HG03097 (cell line): ENCODE data around the gene PCDHGA1.

Experiments
- ATAC-seq: cut with Tn5 transposase; IDR thresholded peaks from one replicate; pipeline ENCODE4 v1.9.1; 2021; ENCODE audit not compliant: unreplicated experiment, low FRiP score

Gene PCDHGA1

DNA sequence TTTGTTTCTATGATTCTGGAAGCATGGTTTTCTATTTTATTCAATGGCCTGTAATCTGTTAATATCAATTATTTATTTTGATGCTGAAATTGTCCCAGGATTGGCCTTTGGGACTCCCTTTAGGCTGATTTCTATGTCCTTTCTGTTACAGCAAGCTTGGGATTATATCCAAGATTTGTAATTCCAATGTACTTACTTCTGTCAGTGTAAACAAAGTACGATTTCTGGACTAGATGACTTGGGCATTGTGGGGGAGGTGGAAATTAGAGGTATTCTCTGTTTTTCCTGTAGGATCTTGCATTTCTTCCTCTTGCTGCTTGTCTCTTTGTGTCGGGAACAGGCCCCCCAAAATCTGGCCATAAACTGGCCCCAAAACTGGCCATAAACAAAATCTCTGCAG, 103.7 kb downstream of the PCDHGA1 start:
- no peak for ATAC-seq

DNA sequence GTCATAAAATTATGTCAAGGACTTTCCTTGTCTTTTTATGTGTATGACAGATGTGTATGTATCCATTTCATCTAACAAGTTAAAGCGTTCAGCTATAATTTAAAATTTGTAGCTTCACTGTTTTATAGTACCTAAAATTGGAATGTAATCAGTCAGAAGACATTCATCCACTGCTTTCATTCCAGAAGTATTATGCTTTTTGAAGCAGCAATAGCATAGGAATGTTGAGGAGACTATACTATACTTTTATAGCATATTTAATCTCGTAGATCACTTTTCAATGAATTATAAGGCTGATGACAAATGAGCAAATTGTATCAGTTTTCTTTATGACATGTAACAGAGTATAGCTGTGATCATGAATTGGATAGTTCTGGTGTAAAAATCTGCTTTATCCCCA, 106.9 kb downstream of the PCDHGA1 start:
- ATAC-seq = no peak

DNA sequence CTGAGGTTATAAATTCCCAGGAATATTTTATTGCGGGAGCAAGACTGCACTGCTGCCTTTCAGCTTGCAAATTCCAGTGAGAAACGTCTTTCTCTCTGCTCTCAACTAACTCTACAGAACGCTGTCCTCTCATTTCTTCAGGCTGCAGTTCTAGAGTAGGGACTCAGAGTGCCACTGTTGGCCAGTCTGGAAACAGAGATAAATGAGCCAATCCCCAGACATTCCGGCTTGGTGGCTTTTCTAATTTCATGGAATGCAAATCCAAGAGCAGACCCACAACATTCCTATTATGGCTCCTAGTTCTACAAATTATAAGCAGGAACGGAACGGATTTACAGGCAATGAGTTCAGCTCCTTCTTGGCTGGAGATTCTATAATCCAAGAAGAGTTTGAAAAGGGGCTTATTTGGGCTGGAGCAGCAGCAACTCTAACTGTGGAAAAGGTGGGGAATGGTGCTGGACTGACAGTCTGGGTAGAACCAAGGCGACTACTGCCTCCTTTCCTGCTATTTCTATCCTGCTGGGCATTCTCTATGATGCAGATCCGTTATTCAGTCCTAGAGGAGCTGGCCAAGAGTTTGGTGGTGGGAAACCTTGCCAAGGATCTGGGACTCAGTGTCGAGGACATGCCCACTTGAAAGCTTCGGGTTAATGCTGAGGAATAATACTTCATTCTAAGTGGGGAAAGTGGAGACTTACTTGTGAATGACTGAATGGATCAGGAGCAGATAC, 109.3 kb downstream of the PCDHGA1 start:
- no peak for ATAC-seq

DNA sequence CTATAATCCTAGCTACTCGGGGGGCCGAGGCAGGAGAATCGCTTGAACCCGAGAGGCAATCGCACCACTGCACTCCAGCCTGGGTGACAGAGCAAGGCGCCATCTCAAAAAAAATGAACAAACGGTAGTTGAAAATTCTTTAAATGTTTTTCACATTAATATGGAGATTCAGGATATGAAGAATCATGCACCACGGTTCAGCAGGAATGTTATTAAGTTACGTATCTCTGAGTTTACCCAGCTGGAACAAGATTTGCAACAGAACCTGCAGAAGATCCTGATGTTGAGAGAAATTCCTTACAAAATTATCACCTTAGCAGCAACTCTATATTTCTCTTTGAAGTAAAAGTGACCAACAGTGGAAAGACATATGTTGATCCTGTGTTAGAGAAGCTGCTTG, 110.0 kb downstream of the PCDHGA1 start:
- no peak for ATAC-seq

DNA sequence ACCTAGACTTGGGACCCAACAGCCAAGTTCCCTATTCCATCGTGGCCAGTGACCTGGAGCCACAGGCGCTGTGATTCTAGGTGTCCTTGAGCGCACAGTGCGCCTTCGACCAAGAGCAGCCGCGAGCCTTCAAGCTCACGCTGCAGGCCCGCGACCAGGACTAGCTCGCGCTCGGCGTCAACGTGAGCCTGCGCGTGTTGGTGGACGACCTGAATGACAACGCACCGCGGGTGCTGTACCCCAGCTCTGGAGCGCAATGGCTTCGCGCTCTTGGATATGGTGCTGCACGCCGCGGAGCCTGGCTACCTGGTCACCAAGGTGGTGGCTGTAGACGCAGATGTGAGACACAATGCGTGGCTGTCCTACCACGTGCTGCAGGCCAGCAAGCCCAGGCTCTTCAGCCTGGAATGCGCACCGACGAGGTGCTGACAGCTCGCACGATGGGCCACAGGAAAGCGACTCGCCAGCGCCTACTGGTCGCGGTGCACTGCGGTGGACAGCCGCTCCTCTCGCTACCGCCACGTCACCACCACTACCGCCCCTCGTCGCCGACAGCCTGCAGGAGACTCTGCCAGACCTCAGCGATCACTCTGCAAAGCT, 111.4 kb downstream of the PCDHGA1 start:
- ATAC-seq = no peak

DNA sequence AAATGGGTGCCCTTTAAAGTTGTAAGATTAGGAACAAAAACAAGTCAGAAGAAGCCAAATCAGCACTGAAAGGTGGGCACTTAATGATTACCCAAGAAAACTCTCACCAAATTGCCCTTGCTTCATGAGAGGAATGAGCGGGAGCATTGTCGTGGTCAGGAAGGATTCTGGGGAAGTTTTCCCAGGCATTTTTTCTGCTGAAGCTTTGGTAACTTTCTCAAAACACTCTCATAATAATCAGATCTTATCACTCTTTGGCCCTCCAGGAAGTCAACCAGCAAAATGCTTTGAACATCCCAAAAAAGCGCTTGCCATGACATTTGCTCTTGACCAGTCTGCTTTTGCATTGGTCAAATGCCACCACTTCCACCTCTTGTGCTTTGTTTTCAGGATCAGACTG, 135.0 kb downstream of the PCDHGA1 start:
- no peak for ATAC-seq

DNA sequence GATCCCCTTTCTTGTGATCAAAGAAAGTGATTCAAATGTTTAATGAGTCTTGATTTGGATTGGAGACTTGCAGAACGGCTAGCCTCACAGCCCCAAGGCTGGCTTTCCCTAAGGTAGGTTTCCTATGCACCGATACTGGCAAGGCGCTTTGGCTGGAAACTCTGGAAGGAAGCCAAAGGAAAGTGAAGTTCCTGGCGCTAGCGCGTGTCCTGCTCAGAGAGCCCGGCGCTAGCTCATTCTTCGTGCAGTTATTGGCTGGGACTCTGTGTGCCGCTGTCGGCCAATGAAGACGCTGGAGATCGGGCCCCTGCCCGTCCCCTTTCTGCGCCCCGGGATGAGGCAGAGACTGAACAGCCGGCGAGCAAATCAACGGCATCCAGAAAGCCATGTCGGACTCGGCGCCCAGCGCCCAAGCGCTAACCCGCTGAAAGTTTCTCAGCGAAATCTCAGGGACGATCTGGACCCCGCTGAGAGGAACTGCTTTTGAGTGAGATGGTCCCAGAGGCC, 145.4 kb downstream of the PCDHGA1 start, which contains the start of gene PCDHGC3:
TSS of gene PCDHGC3 (plus strand) at position 342 of the 507 bp plus-strand sequence. CDS start at position 493, 151 bp downstream.
- ATAC-seq = peak; percentile 97

DNA sequence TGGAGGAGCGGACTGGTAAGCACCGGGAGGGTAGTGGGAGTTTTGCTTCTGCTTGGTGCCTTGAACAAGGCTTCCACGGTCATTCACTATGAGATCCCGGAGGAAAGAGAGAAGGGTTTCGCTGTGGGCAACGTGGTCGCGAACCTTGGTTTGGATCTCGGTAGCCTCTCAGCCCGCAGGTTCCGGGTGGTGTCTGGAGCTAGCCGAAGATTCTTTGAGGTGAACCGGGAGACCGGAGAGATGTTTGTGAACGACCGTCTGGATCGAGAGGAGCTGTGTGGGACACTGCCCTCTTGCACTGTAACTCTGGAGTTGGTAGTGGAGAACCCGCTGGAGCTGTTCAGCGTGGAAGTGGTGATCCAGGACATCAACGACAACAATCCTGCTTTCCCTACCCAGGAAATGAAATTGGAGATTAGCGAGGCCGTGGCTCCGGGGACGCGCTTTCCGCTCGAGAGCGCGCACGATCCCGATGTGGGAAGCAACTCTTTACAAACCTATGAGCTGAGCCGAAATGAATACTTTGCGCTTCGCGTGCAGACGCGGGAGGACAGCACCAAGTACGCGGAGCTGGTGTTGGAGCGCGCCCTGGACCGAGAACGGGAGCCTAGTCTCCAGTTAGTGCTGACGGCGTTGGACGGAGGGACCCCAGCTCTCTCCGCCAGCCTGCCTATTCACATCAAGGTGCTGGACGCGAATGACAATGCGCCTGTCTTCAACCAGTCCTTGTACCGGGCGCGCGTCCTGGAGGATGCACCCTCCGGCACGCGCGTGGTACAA, 146.0 kb downstream of the PCDHGA1 start:
- peak; percentile 26 for ATAC-seq

DNA sequence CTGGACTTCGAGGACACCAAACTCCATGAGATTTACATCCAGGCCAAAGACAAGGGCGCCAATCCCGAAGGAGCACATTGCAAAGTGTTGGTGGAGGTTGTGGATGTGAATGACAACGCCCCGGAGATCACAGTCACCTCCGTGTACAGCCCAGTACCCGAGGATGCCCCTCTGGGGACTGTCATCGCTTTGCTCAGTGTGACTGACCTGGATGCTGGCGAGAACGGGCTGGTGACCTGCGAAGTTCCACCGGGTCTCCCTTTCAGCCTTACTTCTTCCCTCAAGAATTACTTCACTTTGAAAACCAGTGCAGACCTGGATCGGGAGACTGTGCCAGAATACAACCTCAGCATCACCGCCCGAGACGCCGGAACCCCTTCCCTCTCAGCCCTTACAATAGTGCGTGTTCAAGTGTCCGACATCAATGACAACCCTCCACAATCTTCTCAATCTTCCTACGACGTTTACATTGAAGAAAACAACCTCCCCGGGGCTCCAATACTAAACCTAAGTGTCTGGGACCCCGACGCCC, 146.8 kb downstream of the PCDHGA1 start:
- ATAC-seq = no peak

DNA sequence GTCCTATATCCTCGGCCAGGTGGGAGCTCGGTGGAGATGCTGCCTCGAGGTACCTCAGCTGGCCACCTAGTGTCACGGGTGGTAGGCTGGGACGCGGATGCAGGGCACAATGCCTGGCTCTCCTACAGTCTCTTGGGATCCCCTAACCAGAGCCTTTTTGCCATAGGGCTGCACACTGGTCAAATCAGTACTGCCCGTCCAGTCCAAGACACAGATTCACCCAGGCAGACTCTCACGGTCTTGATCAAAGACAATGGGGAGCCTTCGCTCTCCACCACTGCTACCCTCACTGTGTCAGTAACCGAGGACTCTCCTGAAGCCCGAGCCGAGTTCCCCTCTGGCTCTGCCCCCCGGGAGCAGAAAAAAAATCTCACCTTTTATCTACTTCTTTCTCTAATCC, 147.5 kb downstream of the PCDHGA1 start:
- no peak for ATAC-seq

DNA sequence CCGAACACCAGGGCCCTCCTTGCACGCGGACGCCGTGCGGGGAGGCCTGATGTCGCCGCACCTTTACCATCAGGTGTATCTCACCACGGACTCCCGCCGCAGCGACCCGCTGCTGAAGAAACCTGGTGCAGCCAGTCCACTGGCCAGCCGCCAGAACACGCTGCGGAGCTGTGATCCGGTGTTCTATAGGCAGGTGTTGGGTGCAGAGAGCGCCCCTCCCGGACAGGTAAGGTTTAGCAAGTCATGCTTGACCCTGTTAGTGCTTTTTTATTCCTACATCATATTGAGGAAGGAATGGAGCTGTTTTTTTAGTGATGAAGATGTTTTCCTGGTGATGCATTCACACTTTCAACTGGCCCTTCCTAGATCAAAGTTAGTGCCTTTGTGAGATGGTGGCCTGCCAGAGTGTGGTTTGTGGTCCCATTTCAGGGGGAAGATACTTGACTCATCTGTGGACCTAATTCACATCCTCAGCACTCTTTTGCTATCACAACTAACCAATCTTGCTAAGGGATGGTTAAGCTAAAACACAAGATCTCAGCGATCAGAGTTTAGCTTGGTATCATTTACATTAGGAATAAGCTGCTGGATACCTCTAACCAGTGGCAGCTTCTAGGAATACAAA, 148.1 kb downstream of the PCDHGA1 start:
- ATAC-seq = no peak

DNA sequence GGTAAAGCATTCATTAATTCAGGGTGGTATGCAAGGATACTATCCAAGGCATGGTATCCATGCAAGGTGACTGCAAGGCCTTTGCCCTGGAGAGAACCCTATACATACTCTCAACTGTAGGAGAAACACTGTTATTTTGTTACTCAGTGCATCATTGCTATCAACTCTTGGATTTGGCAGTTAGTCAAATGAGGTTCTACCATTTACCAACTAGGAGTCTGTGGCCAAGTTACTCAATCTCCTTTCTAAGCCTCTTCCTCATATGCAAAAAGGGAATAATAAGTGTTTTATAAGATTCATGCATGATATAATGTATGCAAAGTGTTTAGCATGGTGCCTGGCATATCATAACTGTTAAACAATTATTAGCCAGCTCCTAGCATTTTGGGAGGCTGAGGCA, 149.5 kb downstream of the PCDHGA1 start:
- ATAC-seq = no peak

DNA sequence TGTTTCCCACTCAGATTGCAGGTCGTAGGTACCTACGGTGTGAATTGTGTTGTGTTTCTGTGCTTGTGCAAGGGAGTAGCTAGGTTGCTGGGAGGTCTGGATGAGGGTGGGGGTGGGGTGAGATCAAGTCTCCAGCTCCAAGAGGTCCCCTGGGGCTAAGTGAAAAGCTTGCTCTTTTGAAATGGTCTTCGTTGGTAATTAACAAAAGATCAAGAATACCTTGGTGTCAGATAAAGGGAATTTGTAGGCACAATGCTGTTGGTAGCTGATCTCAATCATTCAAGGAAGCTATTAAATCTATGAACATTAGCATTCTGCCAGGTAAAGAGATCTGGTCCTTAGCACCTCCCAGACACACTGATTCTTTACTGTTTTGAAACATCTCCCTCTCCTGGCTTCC, 153.6 kb downstream of the PCDHGA1 start:
- ATAC-seq = no peak

DNA sequence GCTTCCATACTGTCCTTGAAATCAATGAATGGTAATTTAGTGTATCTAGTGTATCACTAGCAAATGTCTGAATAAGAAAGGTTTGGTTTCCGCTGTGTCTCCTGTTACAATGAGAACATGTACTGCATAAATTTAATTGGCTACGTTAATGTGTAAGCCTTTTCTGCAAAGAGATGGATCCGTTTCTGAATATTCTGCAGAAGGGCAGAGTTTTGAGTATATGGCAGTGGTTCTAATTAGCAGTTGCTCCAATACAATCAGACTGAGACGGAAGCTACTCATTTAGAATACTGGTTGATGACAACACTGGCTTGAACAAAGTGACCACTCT, 154.0 kb downstream of the PCDHGA1 start:
- ATAC-seq = no peak

DNA sequence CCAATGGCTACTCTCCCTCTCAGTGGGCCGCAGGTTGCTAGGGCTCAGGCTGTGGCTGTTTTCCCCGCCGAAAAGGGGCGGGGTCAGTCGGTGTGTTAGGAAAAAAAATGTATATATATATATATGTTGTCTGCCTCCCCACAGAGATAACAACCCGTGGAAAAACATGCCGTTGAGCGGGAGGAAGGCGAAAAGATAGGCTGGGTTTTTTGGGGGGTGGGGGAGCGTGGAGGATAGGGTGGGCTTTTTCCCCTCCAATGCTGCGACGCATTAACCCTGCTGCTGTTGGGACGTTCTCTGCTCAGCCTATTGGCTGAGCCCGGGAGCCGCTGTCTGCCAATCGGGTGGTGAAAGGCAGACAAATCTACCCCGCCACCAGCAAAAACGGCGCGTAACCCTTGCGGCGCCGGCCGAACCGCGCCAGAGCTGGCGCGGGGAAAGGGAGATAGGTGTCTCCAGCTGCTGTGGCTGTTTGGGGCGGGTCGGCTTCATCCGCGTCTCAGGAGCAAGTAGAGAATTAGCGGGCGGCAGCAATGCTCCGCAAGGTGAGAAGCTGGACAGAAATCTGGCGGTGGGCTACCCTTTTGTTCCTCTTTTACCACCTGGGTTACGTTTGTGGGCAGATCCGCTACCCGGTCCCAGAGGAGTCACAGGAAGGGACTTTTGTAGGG, 154.5 kb downstream of the PCDHGA1 start, which contains the start of gene PCDHGC4:
TSS of gene PCDHGC4 (plus strand) at position 390 of the 671 bp plus-strand sequence. CDS start at position 534, 144 bp downstream.
- ATAC-seq = no peak

DNA sequence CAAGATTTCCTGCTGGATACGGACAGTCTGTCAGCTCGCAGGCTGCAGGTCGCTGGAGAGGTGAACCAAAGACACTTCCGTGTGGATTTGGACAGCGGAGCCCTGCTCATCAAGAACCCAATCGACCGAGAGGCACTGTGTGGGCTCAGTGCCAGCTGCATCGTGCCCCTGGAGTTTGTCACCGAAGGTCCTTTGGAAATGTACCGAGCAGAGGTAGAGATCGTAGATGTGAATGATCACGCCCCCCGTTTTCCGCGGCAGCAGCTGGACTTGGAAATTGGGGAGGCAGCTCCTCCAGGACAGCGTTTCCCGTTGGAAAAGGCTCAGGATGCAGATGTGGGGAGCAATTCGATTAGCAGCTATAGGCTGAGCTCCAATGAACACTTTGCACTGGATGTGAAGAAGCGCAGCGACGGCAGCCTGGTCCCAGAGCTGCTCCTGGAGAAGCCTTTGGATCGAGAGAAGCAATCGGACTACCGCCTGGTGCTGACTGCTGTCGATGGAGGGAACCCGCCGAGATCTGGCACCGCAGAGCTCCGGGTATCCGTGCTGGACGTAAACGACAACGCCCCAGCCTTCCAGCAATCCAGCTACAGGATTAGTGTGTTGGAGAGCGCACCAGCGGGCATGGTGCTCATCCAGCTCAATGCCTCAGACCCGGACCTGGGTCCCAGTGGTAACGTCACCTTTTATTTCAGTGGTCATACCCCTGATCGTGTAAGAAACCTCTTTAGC, 155.2 kb downstream of the PCDHGA1 start:
- no peak for ATAC-seq

DNA sequence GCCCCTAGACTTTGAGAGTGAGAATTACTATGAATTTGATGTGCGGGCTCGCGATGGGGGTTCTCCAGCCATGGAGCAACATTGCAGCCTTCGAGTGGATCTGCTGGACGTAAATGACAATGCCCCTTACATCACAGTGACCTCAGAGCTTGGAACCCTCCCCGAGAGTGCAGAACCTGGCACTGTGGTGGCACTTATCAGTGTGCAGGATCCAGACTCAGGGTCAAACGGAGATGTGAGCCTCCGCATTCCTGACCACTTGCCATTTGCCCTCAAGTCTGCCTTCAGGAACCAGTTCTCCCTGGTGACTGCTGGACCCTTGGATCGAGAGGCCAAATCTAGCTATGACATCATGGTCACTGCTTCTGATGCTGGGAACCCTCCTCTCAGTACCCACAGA, 155.8 kb downstream of the PCDHGA1 start:
- ATAC-seq = no peak

DNA sequence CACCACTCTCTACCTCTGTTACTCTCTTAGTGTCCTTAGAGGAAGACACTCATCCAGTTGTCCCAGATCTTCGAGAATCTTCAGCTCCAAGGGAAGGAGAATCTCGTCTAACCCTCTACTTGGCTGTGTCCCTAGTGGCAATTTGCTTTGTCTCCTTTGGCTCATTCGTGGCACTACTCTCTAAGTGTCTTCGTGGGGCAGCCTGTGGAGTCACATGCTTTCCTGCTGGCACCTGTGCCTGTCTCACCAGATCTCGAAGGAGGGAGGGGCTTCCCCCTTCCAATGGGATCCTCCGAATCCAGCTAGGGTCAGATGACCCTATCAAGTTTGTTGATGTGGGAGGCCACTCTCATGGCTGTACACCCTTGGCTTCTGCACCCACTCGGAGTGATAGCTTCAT, 156.8 kb downstream of the PCDHGA1 start:
- no peak for ATAC-seq
